Loucy (cell line): ENCODE measurements around the gene RBM20.

Experiments used
- H2AFZ ChIP-seq: fragments of 200-600 bp; sonication (generic); 2 replicates; pipeline ENCODE4 v1.6.0; 2016; ENCODE audit warnings: antibody characterized with exemption, mild to moderate bottlenecking, low read length, moderate library complexity
- H3F3A ChIP-seq: fragments of 200-600 bp; 2 replicates; pipeline ENCODE4 v1.6.0; 2016; ENCODE audit warnings: antibody characterized with exemption, low read depth, mild to moderate bottlenecking
- H3K27me3 ChIP-seq: fragments of 200-600 bp; sonication (generic); 2 replicates; pipeline ENCODE4 v1.6.1; 2014; ENCODE audit warnings: low read length, mild to moderate bottlenecking; ENCODE audit not compliant: insufficient read depth, poor library complexity, severe bottlenecking
- H3K36me3 ChIP-seq: fragments of 200-600 bp; sonication (generic); 2 replicates; pipeline ENCODE4 v1.6.1; 2016; ENCODE audit warnings: low read length; ENCODE audit not compliant: insufficient read depth
- H3K4me1 ChIP-seq: fragments of 200-600 bp; sonication (generic); 2 replicates; pipeline ENCODE4 v1.5.1; 2014; ENCODE audit warnings: low read length, mild to moderate bottlenecking; ENCODE audit not compliant: insufficient read depth, poor library complexity, severe bottlenecking
- H3K4me2 ChIP-seq: fragments of 200-600 bp; sonication (generic); 2 replicates; pipeline ENCODE4 v1.6.0; 2014; ENCODE audit warnings: antibody characterized with exemption, low read length, low read depth, mild to moderate bottlenecking; ENCODE audit not compliant: poor library complexity, severe bottlenecking
- H3K4me3 ChIP-seq: fragments of 200-600 bp; sonication (generic); 2 replicates; pipeline ENCODE4 v1.5.1; 2014; ENCODE audit warnings: low read length, mild to moderate bottlenecking, mixed read lengths; ENCODE audit not compliant: poor library complexity, severe bottlenecking
- H3K79me2 ChIP-seq: fragments of 200-600 bp; sonication (generic); 2 replicates; pipeline ENCODE4 v1.6.1; 2014; ENCODE audit warnings: low read length; ENCODE audit not compliant: insufficient read depth
- H3K9ac ChIP-seq: fragments of 200-600 bp; sonication (generic); 2 replicates; pipeline ENCODE4 v1.6.0; 2014; ENCODE audit warnings: mild to moderate bottlenecking, low read depth, low read length, moderate library complexity; ENCODE audit not compliant: poor library complexity, severe bottlenecking
- H3K9me2 ChIP-seq: fragments of 200-600 bp; sonication (generic); replicated peaks from 2 replicates; pipeline ENCODE4 v1.6.1; 2016; ENCODE audit warnings: low read depth, low read length, mixed read lengths
- H3K9me3 ChIP-seq: fragments of 200-600 bp; sonication (generic); 2 replicates; pipeline ENCODE4 v1.6.1; 2014; ENCODE audit warnings: mild to moderate bottlenecking, antibody characterized with exemption, low read length, low read depth; ENCODE audit not compliant: insufficient read depth
- H4K20me1 ChIP-seq: fragments of 200-600 bp; sonication (generic); 2 replicates; pipeline ENCODE4 v1.6.0; 2014; ENCODE audit warnings: antibody characterized with exemption, low read length, mild to moderate bottlenecking; ENCODE audit not compliant: insufficient read depth, poor library complexity, severe bottlenecking
- EZH2phosphoT487 ChIP-seq: fragments of 200-600 bp; IDR thresholded peaks from 2 replicates; pipeline ENCODE4 v1.6.1; 2018; ENCODE audit warnings: antibody characterized with exemption, mild to moderate bottlenecking, moderate library complexity, borderline replicate concordance
- TF ChIP-seq, protein P1 (sequence below): fragments of 200-600 bp; sonication (generic); conservative IDR thresholded peaks from 2 replicates; pipeline ENCODE4 v1.5.1; 2014; ENCODE audit warnings: mild to moderate bottlenecking, antibody characterized with exemption, low read length

The RBM20 gene

DNA sequence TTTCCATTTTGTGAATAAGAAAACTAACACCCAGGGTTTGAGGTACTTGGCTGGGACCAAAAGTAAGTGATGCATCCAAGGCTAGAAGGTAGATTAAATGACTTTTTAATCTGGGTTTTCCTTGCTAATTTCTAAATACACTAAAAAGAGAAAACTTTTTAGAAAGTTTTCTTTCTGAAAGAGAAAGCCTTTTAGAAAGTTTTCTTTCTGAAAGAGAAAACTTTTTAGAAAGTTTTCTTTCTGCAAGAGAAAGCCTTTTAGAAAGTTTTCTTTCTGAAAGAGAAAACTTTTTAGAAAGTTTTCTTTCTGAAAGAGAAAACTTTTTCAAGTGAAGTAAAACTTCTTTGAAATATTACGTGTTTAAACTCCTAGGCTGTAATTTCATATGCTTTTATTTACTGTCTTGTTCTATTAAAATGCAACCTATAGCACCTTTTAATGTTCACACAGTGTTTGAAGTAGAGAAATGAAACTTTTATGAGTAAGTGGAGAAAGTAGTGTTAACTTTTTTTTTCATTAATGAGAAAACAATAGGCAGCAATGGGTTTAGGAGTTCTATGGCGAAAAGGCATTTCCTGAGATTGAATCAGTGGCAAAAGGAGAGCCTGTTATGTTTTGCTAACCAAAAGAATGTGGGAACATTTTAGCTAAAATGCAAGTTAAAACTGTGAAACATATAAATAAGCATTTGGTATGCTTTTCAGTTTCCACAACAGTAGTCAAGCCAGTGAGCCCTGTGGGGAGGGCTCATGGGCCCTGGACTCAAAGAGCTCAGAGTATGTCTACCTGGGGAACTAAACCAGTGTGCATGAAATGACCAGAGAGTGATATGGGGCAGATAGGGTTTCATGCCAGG lies 103.7 kb downstream of the RBM20 start:
- no peaks in the 10 kb centered on the region for H3K36me3 ChIP-seq
- H3K9ac ChIP-seq, result no peak overlapping the region
- H3F3A ChIP-seq, result no peaks in the 10 kb centered on the region
- H3K4me3 ChIP-seq, result no peak overlapping the region
- H3K4me2 ChIP-seq, result no peak overlapping the region
- no peaks in the 10 kb centered on the region for H3K27me3 ChIP-seq
- TF ChIP-seq, protein P1, sequence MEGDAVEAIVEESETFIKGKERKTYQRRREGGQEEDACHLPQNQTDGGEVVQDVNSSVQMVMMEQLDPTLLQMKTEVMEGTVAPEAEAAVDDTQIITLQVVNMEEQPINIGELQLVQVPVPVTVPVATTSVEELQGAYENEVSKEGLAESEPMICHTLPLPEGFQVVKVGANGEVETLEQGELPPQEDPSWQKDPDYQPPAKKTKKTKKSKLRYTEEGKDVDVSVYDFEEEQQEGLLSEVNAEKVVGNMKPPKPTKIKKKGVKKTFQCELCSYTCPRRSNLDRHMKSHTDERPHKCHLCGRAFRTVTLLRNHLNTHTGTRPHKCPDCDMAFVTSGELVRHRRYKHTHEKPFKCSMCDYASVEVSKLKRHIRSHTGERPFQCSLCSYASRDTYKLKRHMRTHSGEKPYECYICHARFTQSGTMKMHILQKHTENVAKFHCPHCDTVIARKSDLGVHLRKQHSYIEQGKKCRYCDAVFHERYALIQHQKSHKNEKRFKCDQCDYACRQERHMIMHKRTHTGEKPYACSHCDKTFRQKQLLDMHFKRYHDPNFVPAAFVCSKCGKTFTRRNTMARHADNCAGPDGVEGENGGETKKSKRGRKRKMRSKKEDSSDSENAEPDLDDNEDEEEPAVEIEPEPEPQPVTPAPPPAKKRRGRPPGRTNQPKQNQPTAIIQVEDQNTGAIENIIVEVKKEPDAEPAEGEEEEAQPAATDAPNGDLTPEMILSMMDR, result no peak
- TF ChIP-seq EZH2phosphoT487, result no peak
- H3K9me2 ChIP-seq, result no peaks in the 10 kb centered on the region
- peak overlapping the region; percentile 6; the same call in 1 of the 2 replicates for H2AFZ ChIP-seq
- H3K9me3 ChIP-seq, result no peaks in the 10 kb centered on the region
- H3K79me2 ChIP-seq, result no peaks in the 10 kb centered on the region
- no peaks in the 10 kb centered on the region for H3K4me1 ChIP-seq
- no peaks in the 10 kb centered on the region for H4K20me1 ChIP-seq

DNA sequence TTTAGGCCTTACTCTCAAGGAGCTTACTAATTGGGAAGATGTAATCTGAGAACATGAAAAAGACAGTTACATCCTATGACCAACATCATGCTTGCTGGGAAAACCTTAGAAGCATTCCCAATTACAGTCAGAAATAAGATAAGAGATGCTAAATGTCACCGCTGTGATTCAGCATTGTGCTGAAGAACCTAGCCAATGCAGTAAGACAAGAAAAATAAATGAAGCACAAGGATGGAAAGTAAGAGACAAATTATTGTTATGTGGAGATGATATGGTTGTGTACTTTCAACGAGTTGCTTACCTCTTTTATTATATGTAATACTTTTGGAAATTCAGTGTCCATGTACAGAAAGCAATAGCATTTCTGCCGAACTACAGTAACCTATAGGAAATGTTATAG lies 104.8 kb downstream of the RBM20 start:
- Histone ChIP-seq H3K4me1 (no peaks in the 10 kb centered on the region), H3K9me3 (no peaks in the 10 kb centered on the region), H3K4me3 (no peak overlapping the region), H3K9ac (no peak overlapping the region), H4K20me1 (no peaks in the 10 kb centered on the region), H3K79me2 (no peaks in the 10 kb centered on the region), H3F3A (no peaks in the 10 kb centered on the region), H3K9me2 (no peaks in the 10 kb centered on the region), H3K36me3 (no peaks in the 10 kb centered on the region), H3K4me2 (no peak overlapping the region), H2AFZ (no peak overlapping the region), H3K27me3 (no peaks in the 10 kb centered on the region)
- TF ChIP-seq, protein P1, result no peak
- TF ChIP-seq EZH2phosphoT487, result no peak

DNA sequence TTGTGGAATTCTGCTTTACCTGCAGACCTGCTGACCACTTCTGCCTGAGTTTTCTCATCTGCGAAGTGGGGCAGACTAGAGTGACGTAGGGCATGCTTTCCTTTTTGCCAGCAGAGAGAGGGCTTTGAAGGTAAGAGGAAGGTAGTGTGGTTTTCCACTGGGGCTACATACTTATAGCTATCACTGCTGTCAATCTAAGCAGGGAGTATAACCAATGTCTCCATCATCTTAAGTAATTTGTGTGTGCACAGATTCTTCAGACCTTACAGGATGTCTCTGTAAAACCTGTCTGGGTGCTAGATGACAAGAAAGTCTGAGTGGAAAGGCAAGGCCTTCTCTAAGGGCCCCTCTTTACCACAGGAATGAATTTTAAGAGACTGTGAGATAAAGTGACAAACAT lies 106.8 kb downstream of the RBM20 start:
- TF ChIP-seq, protein P1, result no peak
- TF ChIP-seq EZH2phosphoT487, result no peak
- no peak overlapping the region for H3K4me2 ChIP-seq

More for the DNA sequence above, 106.8 kb downstream of the RBM20 start:
- Histone ChIP-seq H3K27me3 (no peaks in the 10 kb centered on the region), H3K9ac (no peak overlapping the region), H2AFZ (no peak overlapping the region), H3K9me2 (no peaks in the 10 kb centered on the region), H3K9me3 (no peaks in the 10 kb centered on the region), H3K79me2 (no peaks in the 10 kb centered on the region), H4K20me1 (no peaks in the 10 kb centered on the region), H3K36me3 (no peaks in the 10 kb centered on the region), H3F3A (no peaks in the 10 kb centered on the region), H3K4me1 (no peaks in the 10 kb centered on the region), H3K4me3 (no peak overlapping the region)
